Glomerular endothelial cell (primary cell): ENCODE data around the gene FRY. TPM values are rescaled to one million over a fixed set of nuclear protein-coding genes. Genes with fewer than 3 reads are reported as not detected.

Experiments used
- DNase-seq: peaks from one replicate; pipeline ENCODE4 v3.0.0-alpha.2; 2011; ENCODE audit warnings: low read depth, low spot score; ENCODE audit errors: extremely low read depth
- total RNA-seq: library from RNA; depleted of rRNA; stranded (reverse); fragments of >200 nt; gene quantifications from 2 replicates; pipeline ENCODE4 v1.2.3, GENCODE V29; 2015

FRY gene
- total RNA-seq, 1 donor from 2014 or later = 18.2 TPM

DNA sequence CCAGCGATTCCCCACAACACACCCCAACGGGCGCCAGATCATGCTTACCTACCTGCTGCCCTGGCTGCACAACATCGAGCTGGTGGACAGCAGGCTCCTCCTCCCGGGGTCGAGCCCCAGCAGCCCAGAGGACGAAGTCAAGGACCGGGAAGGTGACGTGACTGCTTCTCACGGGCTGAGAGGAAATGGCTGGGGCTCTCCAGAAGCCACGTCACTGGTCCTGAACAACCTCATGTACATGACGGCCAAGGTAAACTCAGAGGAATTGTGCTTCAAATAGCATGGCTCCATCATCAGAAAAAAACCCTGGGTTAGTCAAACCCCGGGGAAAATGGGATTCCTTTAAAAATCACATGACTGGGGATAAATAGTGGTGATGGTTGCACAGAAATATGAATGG is 177.3 kb downstream of the FRY start:
- DNase-seq = no peak

DNA sequence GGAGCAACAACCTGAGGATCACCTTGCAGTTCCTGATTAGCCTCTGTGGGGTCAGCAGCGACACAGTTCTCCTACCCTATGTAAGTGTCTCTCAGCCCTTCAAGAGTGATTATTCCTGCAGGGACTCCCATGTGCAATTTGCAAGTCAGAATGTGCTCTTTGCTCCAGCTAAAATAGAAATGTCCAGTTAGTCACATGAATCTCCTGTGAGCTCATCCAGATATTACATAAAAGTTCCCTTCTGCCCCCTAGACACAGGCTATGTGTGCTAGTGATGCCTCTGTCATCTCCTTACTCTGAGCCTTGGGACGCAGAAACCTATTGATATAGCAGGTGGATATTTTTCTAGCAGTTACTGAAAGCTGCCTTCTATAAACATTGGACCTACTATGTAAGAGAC is 178.1 kb downstream of the FRY start:
- DNase-seq = no peak

DNA sequence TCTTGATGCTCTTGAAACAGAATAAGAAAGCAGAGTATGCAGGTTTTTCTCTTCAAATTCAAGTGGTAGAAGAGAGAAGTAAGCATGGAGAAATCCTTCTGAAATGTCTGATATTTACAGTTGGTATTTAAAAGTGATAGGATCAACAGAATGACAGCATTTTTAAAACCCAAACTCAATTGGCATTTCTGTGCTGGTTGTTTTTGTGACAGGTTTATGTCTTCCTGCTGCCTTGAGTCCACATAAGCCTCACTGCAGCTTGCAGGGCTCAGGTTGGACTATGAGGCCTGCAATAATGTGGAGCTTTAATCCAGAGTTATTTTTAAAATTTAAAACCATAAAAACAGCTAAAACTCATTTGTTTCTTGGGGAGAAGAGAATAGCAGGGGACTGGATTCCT is 178.5 kb downstream of the FRY start:
- no peak for DNase-seq

DNA sequence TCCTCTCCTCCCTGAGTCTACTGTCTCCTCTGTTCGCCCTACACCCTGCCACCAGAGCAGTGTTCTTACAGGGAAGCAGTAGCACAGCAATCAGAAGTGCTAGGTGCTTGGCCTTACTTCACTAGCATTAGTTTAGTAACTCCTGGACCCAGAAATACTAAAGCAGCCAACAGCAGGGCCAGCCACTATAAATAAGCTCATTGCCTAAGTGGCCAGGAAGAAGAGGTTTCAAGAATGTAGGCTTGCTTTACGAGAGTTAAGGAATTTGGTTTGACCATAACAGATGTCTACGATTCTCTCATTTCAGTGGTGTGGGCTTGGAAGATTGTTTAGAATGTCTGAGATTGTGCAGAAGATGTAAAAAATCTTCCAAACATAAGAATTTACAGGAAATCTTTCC is 180.2 kb downstream of the FRY start:
- no peak for DNase-seq

DNA sequence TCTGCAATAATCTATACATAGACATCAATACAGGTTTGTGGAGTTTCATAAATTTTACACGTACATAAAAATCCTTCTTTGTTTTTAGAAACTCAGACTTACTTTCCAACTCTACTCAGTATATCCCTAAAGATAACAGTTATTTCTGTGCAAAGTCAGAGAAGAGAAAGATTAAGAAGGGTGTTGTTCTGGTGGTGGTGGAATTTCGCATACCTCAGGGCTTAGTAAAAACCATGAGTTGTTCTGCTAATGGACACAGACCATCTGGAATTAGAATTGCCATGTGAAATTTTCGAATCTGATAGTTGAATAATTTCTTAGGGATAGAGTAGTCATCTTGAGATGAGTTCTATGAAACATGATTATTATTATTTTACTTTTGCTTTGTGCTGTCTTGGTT is 180.8 kb downstream of the FRY start:
- DNase-seq = no peak

DNA sequence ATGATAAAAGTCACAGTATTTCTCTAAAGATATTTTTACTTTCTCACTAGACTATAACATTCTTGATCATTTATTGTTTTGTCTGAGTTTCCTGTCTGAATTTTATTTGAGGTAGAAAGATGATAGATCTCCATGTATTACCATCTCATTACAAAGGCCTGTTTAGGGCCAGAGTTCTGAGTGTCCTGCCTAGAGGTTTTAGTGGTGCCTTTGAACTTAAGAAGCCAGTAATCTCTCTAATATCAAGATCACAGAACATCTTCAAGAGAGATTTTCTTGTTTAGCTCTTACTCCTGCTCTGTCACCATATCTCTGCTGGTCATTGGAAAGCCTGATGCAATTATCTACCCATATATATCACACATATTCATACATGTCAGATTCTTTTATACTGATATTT is 182.1 kb downstream of the FRY start:
- DNase-seq = no peak

DNA sequence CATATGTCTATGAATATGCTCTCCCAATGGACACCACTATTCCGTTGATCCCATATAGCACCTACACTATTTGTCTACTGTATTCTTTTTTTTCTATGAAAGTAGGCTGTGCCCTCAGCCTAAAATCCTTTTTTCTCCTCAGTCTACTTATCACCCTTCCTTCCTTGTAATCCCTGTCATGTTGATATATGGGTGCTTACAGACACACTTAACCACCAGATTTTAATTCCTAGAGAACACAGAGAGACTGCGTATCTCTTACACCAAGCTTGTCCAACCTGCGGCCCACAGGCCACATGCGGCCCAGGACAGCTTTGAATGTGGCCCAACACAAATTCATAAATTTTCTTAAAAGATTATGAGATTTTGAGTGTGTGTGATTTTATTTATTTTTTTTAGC is 182.5 kb downstream of the FRY start:
- DNase-seq = no peak

DNA sequence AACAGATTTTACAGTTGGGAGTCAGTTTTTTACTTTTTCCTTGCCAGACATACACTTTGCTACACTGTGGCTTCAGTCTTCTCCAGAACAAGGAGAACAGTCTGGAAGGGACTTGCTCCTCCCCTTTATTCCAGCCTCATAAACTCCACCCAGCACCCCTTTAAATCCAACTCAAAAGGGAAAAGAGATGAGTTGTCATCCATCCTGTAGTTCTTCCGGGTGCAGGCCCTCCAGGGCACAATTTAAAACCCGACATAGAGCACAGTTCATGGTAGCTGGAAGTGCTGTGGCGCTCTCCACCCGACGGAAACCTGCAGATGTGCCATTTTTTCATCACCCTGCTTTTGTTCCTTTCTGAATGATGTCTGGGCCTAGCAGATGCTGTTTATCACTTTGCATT is 184.7 kb downstream of the FRY start:
- DNase-seq = no peak

DNA sequence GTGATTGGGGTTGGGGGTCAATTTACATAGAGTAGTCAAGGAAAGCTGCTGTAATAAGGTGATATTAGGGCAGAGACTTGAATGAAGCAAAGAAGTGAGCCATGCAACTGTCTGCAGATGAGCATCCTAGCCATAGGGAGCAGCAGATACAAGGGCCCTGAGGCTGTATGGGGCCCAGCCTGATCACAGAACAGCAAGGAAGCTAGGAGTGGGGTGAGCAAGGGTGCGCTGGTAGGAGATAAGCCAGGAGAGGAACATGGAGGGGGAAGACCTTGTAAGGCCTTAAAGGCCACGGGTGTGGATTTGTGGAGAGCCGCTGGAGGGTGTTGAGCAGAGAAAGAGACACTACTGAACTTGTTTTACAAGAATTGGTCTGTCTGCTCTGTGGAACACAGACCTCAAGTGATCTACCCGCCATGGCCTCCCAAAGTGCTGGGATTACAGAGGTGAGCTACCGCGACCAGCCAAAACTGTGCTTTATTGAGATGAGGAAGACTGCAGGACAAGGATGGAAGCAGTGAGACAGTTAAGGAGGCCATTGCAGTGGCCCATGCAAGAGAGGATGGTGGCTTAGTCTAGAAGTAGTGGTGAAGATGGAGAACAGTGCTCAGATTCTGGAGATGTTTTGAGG is 190.6 kb downstream of the FRY start:
- no peak for DNase-seq

DNA sequence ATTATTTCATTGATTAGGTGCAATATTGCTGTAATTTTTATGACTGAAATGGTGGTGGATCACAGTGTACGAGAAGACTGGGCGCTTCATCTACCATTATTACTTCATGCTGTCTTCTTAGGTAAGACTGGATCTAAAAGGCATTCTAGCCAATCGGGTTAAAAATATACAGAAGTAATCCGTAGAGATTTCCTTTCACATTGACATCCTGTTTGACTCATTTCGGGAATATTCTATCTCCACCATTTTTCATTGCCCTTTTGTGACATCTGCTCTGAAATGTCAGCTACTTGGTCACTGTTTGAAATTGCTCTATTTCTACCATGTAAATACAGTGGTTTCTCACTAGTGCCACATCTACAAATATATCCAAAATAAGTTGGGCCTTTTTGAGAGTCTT is 193.3 kb downstream of the FRY start:
- no peak for DNase-seq

DNA sequence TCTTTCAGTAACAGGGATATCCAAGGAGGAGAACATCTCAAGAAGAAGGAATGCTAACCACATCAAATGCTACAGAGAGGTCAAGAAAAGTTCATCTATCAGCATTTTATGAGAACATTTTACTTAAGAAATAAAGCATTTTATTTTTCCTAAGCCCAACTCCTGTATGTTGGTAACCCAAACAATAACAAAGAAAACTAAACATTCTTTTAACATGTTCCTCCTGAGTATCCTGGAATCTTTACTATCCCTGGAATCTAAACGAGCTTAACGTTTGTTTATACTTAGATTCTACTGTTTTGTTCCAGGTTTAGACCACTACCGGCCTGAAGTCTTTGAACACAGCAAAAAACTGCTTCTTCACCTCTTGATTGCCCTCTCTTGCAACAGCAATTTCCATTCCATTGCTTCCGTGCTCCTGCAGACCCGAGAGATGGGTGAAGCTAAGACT is 193.9 kb downstream of the FRY start:
- DNase-seq = no peak

DNA sequence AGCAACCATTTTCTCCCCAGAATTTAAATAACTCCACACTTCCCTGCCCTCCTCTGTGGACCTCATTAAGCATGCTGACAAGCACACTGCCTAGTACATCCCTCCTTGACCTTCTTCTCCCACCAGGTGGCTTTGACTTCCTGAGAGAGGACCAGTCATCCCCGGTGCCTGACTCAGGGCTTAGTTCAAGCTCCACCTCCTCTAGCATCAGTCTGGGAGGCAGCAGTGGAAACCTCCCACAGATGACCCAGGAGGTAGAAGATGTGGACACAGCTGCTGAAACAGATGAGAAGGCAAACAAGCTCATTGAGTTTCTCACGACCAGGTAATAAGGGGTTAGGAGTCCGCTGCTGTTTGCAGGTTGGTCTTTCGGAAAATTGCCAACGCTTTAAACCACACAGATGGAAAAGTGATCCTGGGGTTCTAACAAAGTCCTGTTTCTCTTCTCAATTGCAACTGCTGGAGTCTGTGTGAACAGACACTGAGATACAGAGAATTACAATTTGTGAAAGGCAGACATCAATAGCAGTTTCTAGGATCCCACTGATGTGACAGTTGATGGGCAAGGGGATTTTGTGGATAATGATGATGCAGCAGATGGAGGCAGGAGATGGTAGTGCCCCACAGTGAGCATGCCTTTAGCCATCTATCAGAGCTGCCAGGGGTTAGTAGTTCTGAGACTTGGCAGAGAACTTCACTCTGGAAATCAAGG is 196.9 kb downstream of the FRY start:
- DNase-seq = no peak

DNA sequence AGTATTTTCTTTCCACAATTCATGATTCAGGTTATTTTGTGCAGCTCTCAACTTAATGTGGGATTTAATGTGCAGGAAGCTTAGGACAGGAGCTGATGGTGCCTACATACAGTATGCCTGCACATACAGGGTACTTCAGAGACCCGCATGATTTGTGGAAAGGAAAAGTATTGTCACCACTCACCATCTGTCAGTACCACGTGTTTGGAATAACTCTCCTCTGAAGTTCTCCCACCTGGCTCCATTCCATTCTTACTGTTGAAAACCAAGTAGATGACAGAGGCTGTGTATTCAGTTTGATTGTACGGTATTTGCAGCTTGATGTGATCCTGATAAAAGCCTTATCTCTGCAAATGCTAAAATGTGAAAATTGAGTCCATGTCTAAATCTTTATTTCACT is 197.9 kb downstream of the FRY start:
- DNase-seq = no peak

DNA sequence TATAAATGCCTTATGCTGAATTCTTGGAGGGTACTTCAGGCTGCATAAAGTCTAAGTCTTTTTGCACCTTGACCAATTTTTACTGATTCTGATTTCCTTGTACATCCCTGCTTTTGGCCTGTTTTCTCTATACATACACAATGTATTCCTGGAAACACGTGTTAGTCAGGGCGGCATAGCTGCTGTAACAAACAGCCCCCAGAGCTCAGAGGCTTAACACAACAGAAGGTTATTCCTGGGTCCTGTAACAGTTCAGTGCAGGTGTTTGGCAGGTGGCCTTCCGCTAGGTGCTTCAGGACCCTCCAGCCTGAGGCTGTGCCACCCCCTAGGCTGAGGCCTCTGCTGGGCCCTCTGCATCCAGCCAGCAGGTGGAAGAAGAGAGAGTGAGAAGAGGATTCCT is 200.7 kb downstream of the FRY start:
- DNase-seq = no peak

DNA sequence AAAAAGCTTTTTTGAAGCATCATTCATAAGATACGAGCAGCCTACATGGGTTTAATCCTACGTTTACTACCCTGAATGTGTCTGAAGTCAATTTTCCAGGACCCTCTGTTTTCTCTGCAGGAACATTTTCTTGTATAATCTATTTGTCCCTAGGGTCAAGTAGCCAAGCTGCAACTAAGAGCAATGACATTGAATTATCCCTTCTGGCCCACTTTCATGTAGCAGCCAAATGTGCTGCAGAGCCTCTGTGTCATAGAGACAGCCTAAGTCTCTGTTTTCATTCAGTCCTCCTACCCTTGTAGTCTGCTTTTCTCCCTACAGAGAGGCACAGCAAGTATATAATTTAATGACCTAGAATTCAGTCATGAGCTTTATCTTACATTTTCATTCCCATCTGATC is 201.5 kb downstream of the FRY start:
- DNase-seq = no peak

DNA sequence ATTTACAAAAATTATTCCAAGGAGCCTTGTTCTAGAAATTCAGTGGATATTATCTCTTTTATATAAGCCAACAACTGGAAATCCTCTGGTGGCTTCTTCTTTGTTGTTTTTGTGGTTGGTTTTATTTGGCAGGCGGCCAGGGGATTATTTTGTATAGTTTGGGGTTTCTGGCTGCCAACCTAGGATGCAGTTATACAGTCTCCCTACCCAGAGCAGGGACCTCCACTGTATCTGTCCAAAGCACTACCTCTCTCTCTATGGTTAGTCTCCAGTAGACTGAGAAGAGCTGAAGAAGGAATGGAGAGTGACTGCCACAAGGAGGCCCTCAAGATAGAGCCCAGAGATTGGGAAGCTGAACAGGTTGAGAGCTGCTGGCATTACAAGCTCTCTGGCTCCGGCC is 203.3 kb downstream of the FRY start:
- DNase-seq = no peak

DNA sequence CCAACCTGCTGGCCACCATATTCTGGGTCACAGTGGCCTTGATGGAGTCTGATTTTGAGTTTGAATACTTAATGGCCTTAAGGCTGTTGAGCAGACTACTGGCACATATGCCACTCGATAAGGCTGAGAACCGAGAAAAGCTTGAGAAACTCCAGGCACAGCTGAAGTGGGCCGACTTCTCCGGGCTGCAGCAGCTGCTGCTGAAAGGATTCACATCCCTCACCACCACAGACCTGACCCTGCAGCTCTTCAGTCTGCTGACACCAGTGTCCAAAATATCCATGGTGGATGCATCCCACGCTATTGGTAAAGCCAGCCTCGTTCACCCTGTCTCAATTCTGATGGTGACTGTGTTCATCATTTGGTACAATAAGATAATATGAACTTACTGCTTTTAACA is 206.1 kb downstream of the FRY start:
- DNase-seq = no peak

DNA sequence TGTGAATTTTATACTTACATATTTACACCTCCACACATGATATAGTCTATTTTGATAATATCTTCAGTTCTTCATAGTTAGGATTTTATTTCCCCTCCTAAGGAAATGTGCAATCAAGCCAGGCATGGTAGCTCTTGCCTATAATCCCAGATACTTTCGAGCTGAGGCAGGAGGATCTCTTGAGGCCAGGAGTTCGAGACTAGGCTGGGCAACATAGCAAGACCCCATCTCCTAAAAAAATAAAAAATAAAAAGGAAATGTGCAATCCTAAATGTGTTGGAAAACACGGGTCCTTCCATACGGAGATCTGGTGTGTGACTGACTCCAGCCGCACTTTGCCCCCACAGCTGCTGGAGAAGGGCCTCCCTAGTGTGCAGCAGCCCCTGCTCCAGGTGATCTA is 212.1 kb downstream of the FRY start:
- no peak for DNase-seq

DNA sequence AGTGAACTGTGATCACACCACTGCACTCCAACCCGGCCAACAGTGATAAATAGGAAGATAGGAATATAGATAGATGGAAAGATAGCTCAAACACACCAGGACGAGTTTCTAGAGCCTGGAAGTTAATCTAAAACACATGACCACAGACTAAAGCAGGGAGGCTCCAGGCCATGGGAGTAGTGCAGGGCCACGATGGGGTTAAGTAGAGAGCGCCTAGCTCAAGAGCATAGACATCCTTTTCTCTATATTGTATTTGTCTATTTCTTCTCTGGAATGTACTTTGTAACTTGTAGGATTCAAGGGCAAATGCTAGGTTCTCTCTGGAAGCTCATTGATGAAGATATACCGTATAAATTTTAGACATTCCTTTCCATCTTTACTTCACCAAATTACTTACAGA is 214.0 kb downstream of the FRY start:
- no peak for DNase-seq

DNA sequence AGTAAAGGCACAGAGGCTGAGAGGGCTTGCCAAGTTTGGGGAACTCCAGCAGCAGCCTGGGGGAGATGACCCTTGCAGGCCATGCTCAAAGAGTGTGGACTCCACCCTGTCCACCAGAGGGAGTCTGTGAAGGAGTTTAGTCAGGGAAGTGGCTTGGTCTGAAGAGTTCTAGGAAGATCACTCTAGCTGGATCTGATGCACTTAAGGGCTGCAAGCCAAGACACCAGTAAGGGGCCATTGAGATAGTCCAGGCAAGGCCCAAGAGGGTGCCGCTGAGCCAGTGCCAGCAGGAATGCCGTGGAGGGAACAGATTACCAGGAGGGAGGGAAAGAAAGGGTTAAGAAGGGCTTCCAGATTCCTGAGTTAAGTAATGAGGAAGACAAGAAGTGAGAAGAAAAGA is 214.9 kb downstream of the FRY start:
- peak; percentile 78 for DNase-seq

DNA sequence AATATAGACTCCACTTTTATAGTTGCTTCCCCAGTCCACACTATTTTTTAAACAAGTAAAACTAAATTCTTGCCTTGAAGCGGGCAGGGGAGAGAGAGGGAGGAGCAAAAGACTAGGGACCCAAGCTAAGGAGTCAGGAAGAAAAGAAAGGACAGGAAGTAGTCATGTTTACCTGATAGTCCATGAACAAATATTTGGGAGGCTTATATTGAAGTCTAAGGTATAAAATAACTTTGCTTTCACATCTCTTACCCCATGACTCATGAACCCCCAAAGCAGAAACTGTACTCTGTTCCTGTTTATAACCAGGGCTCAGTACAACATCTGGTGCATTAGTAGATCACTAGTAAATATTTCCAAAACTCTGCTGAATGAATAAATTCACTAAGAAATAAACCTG is 216.3 kb downstream of the FRY start:
- DNase-seq = no peak

DNA sequence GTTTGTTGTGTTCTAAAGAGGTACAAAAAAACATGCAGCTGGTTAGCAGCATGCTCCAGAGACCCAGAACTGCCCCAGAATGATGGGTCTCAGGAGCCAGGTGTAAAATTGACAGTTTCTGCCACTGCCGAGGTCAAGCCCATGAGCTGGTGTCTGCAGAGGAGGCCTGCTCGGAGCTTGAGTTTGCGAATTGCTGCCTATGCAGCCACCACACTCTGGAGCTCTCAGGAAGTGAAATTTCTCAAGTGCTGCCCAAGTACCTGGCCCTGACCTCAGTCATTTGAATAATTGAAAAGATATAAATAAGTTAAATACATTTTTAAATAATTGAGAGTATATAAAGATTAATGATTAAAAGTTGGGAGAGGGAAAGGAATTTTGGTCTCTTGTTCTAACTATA is 217.2 kb downstream of the FRY start:
- no peak for DNase-seq
